Tibial nerve (tissue), 4 donors: Measurements from ENCODE around the gene NUBP2. TPM values are rescaled to one million over a fixed set of nuclear protein-coding genes. Genes with fewer than 3 reads are reported as not detected.

ENCODE experiments used
- DNase-seq, 2 donors: peaks; one replicate each; pipeline ENCODE4 v3.0.0-alpha.2; 2019; ENCODE audit warnings: low spot score in 2 of 2
- H3K27ac ChIP-seq, 4 donors: fragments of 200-600 bp; sonication (generic) in 3 of 4; one replicate each; pipeline ENCODE4 v1.5.1; 2017 to 2019; ENCODE audit warnings: mild to moderate bottlenecking in 1 of 4
- H3K27me3 ChIP-seq, 2 donors: fragments of 200-600 bp; sonication (generic) in 1 of 2; one replicate each; pipeline versions ENCODE4 v1.5.1 to v1.6.0; 2017 to 2019
- H3K36me3 ChIP-seq, 3 donors: fragments of 200-600 bp; sonication (generic); one replicate each; pipeline ENCODE4 v1.5.1; 2018 to 2019
- H3K4me1 ChIP-seq, 4 donors: fragments of 200-600 bp; sonication (generic) in 3 of 4; one replicate each; pipeline ENCODE4 v1.5.1; 2017 to 2019
- H3K4me3 ChIP-seq, 4 donors: fragments of 200-600 bp; sonication (generic) in 3 of 4; one replicate each; pipeline ENCODE4 v1.5.1; 2017 to 2019; ENCODE audit warnings: mild to moderate bottlenecking in 1 of 4, moderate library complexity in 1 of 4
- H3K9me3 ChIP-seq, 4 donors: fragments of 200-600 bp; sonication (generic) in 3 of 4; one replicate each; pipeline ENCODE4 v1.5.1; 2017 to 2019
- EP300 ChIP-seq, 2 donors: sonication (generic); formaldehyde crosslinking; IDR thresholded peaks; one replicate each; pipeline ENCODE4 v1.6.1; 2017; ENCODE audit warnings: antibody characterized with exemption in 2 of 2, mild to moderate bottlenecking in 1 of 2
- POLR2A ChIP-seq, 2 donors: fragments of 450-650 bp; IDR thresholded peaks; one replicate each; pipeline ENCODE4 v1.6.1; 2017; ENCODE audit warnings: antibody characterized with exemption in 2 of 2, mild to moderate bottlenecking in 2 of 2, moderate library complexity in 2 of 2
- WGBS, 2 donors: methylation state at CpG; one replicate each; pipeline ENCODE4 v1.1.5; 2018; 5-methylcytosine and 5-hydroxymethylcytosine counted together
- total RNA-seq, 4 donors: library from RNA; depleted of rRNA; stranded (reverse); fragments of >200 nt; gene quantifications; one replicate each; pipeline ENCODE4 v1.1.0, GENCODE V29; 2016
- TF ChIP-seq, protein P1 (sequence below), 5 experiments: fragments of 200-600 bp in 3 of 5; fragments of 450-650 bp in 2 of 5; sonication (generic) in 3 of 5; IDR thresholded peaks; one replicate each; pipeline ENCODE4 v1.5.1; 2016 to 2019; ENCODE audit warnings: antibody characterized with exemption in 5 of 5, mild to moderate bottlenecking in 3 of 5, moderate library complexity in 2 of 5

Gene NUBP2
- total RNA-seq, 4 donors from 2014 or later, result 73.5 to 93.9 (median 87.4) TPM

DNA sequence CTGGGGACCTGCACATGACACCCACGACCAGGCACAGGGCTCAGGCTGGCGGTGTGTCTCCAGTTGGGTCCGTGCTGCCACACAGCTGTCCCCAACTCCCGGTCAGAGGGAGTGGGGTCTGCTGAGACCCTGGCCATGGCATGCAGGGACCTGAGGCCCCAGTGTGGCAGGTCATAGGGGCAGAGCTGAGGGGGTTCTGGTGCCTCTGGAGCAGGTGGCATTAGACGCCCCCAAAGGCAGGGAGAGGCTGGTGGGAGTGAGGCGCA, 4.2 kb downstream of the NUBP2 start:
- H3K4me1 ChIP-seq, result peaks cover 0 to 48% (median 17%) of the 10 kb centered on the region in 4 donors
- peaks cover 0 to 72% (median 6%) of the 10 kb centered on the region in 3 donors for H3K36me3 ChIP-seq
- H3K27ac ChIP-seq, result no peak overlapping the region
- no peak overlapping the region for H3K4me3 ChIP-seq
- DNase-seq, result no peak
- WGBS, 2 donors, result 60 to 82% methylated on average over 1 to 6 of the region's 6 CpGs
- no peak for TF ChIP-seq EP300 (IDR thresholded peaks at IDR 0.05)
- TF ChIP-seq, protein P1, sequence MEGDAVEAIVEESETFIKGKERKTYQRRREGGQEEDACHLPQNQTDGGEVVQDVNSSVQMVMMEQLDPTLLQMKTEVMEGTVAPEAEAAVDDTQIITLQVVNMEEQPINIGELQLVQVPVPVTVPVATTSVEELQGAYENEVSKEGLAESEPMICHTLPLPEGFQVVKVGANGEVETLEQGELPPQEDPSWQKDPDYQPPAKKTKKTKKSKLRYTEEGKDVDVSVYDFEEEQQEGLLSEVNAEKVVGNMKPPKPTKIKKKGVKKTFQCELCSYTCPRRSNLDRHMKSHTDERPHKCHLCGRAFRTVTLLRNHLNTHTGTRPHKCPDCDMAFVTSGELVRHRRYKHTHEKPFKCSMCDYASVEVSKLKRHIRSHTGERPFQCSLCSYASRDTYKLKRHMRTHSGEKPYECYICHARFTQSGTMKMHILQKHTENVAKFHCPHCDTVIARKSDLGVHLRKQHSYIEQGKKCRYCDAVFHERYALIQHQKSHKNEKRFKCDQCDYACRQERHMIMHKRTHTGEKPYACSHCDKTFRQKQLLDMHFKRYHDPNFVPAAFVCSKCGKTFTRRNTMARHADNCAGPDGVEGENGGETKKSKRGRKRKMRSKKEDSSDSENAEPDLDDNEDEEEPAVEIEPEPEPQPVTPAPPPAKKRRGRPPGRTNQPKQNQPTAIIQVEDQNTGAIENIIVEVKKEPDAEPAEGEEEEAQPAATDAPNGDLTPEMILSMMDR (IDR thresholded peaks at IDR 0.05), result no peak
- no peak for TF ChIP-seq POLR2A (IDR thresholded peaks at IDR 0.05)
- H3K27me3 ChIP-seq, result no peaks in the 10 kb centered on the region
- no peaks in the 10 kb centered on the region for H3K9me3 ChIP-seq

DNA sequence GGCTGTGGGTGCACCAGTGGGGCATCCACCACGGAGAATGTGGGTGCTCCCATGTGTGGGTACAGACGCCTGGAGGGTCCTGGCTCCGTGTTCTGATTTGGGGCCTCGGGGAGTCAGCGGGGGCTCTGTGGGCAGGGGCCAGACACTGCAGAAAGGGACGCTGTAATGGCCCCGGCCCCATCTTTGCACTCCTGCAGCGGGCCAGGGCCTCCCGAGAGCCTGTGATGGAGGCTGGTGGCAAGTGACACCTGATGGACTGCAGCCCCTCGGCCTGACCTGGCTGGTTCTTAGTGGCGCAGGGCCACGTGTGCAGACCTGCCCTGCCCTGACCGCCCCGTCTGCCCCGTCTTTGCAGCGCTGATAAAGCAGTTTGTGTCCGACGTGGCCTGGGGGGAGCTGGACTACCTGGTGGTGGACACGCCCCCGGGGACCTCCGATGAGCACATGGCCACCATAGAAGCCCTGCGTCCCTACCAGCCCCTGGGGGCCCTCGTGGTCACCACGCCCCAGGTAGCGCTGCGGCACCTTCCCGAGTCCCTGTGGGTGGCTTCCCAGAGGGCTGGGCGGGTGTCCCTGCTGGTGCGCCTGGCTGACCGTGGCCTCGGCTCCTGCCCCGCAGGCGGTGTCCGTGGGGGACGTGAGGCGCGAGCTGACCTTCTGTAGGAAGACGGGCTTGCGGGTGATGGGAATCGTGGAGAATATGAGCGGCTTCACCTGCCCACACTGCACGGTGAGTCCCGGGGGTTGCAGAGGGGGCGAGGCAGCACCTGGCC, 4.7 kb downstream of the NUBP2 start:
- no peak for DNase-seq
- WGBS, 2 donors, result 86 to 92% methylated on average over 30 to 37 of the region's 44 CpGs
- no peak for TF ChIP-seq EP300 (IDR thresholded peaks at IDR 0.05)
- TF ChIP-seq, protein P1 (IDR thresholded peaks at IDR 0.05), result no peak
- TF ChIP-seq POLR2A (IDR thresholded peaks at IDR 0.05), result no peak
- Histone ChIP-seq H3K27ac (no peak overlapping the region), H3K4me3 (no peak overlapping the region), H3K9me3 (no peaks in the 10 kb centered on the region), H3K4me1 (peaks cover 0 to 48% (median 17%) of the 10 kb centered on the region in 4 donors), H3K36me3 (peaks cover 0 to 78% (median 6%) of the 10 kb centered on the region in 3 donors), H3K27me3 (no peaks in the 10 kb centered on the region)

DNA sequence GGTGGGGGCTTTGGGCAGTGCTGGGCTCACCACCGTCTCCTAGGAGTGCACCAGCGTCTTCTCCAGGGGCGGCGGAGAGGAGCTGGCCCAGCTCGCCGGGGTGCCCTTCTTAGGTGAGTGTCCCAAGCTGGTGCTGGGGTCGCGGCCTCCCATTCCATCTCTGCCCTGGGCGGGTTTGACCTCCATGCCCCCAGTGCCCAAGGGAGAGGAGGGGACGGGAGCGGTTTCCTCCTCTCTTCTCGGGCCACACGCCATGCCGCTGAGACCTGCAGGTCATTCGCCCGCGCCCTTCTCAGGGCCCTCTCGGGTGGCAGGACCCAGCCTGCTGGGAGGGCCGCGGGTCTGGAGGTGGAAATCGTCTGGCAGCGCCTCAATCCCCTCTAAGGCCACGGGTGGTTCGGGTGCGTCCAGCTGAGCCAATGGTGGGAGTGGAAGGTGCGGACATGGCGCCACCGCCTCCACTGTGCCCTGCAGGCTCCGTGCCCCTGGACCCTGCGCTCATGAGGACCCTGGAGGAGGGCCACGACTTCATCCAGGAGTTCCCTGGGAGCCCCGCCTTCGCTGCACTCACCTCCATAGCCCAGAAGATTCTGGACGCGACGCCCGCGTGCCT, 5.4 kb downstream of the NUBP2 start:
- no peak overlapping the region for H3K27ac ChIP-seq
- TF ChIP-seq, protein P1 (IDR thresholded peaks at IDR 0.05), result no peak
- TF ChIP-seq POLR2A (IDR thresholded peaks at IDR 0.05), result no peak
- no peak for TF ChIP-seq EP300 (IDR thresholded peaks at IDR 0.05)
- H3K9me3 ChIP-seq, result no peaks in the 10 kb centered on the region
- no peak for DNase-seq
- 85 to 86% methylated on average over 20 to 33 of the region's 38 CpGs for WGBS, 2 donors
- H3K36me3 ChIP-seq, result peaks cover 0 to 84% (median 6%) of the 10 kb centered on the region in 3 donors
- H3K4me1 ChIP-seq, result peaks cover 0 to 48% (median 17%) of the 10 kb centered on the region in 4 donors
- no peak overlapping the region for H3K4me3 ChIP-seq
- no peaks in the 10 kb centered on the region for H3K27me3 ChIP-seq

DNA sequence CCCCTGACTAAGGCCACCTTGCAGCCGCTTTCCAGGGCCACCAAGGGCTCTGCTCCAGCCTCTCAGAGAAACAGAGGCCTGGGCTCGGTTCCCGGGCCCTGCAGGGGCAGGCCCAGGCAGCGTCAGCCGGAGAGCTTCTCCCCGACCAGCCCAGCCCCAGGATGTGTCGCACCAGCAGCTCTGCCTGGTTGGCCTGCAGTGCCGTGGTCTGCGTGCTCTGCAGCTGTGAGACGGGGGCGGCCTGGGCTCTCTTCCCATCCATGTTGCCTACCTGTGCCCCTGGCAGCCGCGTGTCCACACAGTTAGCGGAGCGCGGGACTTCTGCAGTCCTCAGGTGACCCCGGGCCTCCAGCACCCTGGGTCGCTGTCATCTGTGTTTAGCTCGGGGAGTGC, 5.9 kb downstream of the NUBP2 start:
- TF ChIP-seq EP300 (IDR thresholded peaks at IDR 0.05) (no peak), POLR2A (IDR thresholded peaks at IDR 0.05) (no peak)
- TF ChIP-seq, protein P1 (IDR thresholded peaks at IDR 0.05), result no peak
- Histone ChIP-seq H3K4me3 (no peak overlapping the region), H3K9me3 (no peaks in the 10 kb centered on the region), H3K4me1 (peaks cover 0 to 43% (median 14%) of the 10 kb centered on the region in 4 donors), H3K27me3 (no peaks in the 10 kb centered on the region), H3K27ac (no peak overlapping the region), H3K36me3 (peaks cover 0 to 86% (median 6%) of the 10 kb centered on the region in 3 donors)
- DNase-seq, result no peak
- WGBS, 2 donors, result 49 to 68% methylated on average over 13 to 18 of the region's 19 CpGs

DNA sequence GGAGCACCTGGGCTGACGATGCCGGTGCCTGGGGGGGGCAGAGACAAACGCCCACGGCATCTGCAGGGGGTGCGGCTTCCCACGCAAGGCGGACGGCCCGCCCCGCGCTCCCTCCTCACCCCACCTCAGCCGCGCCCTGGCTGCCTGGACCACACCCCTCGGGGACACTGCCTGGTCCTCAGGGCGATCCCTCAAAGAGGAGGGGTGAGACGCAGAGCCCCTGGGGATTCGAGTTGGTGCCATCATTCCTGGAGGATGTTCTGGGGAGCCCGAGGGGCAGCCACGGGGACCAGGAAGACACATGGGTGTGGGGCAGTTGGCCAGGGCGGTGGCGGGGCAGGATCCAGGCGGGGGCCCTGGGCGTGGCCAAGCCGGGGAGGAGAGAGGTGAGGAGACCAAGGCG, 6.9 kb downstream of the NUBP2 start:
- no peaks in the 10 kb centered on the region for H3K9me3 ChIP-seq
- no peaks in the 10 kb centered on the region for H3K27me3 ChIP-seq
- peaks cover 0 to 86% (median 6%) of the 10 kb centered on the region in 3 donors for H3K36me3 ChIP-seq
- 83 to 90% methylated on average over 22 to 24 of the region's 25 CpGs for WGBS, 2 donors
- H3K4me1 ChIP-seq, result peaks cover 0 to 42% (median 6%) of the 10 kb centered on the region in 4 donors
- no peak overlapping the region for H3K27ac ChIP-seq
- DNase-seq, result no peak
- no peak for TF ChIP-seq EP300 (IDR thresholded peaks at IDR 0.05)
- no peak for TF ChIP-seq POLR2A (IDR thresholded peaks at IDR 0.05)
- TF ChIP-seq, protein P1 (IDR thresholded peaks at IDR 0.05), result no peak
- H3K4me3 ChIP-seq, result no peak overlapping the region
